Measurements from ENCODE around the gene PDPK1. TPM values are rescaled to one million over a fixed set of nuclear protein-coding genes. Genes with fewer than 3 reads are reported as not detected.
"Not testable (repeated sequence)": the region's sequence is repeated elsewhere in the genome, so short reads cannot be mapped to it uniquely, and the experiment has no call there.

The PDPK1 gene
- total RNA-seq, 4 donors from 2014 or later: 24.5 to 42.4 (median 34.7) TPM

DNA sequence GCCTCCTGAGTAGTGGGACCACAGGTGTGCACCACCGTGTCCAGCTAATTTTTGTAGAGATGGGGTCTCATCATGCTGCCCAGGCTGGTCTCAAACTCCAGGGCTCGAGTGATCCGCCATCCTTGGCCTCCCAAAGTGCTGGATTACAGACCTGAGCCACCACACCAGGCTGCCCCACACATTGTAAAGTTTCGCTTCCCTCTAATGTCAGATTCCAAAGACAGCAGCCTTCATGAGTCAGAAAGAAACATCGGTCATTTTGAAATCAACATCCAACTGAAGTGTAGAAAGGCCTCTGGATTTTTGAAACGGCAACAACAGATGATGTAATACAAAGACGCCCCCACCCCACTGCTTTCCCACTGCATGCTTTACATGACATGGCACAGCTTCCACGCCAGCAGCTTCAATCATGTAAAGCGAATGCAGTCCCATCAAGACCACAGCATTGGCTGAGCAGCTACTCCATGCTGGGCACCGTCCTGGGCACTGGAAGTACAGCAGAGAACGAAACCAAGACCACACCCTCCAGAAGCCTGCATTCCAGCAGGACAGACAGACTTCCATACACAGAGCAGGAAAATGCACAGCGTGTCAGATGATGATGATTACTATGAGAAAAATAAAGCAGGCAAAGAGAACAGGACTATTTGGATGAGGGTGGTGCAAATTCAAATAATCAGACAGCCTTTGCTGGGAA is 107.1 kb downstream of the PDPK1 start:
- H3K27me3 ChIP-seq; DNase-seq; intact Hi-C loops (cut with DNase I; ENCODE audit: low total_unique reads); in situ Hi-C loops (cut with MboI; ENCODE audit: low sequenced_read_pairs in 4 of 4); ATAC-seq; H3K4me3 ChIP-seq; H3K27ac ChIP-seq; H3K9me3 ChIP-seq; H3K4me1 ChIP-seq; H3K36me3 ChIP-seq: not testable (repeated sequence)

DNA sequence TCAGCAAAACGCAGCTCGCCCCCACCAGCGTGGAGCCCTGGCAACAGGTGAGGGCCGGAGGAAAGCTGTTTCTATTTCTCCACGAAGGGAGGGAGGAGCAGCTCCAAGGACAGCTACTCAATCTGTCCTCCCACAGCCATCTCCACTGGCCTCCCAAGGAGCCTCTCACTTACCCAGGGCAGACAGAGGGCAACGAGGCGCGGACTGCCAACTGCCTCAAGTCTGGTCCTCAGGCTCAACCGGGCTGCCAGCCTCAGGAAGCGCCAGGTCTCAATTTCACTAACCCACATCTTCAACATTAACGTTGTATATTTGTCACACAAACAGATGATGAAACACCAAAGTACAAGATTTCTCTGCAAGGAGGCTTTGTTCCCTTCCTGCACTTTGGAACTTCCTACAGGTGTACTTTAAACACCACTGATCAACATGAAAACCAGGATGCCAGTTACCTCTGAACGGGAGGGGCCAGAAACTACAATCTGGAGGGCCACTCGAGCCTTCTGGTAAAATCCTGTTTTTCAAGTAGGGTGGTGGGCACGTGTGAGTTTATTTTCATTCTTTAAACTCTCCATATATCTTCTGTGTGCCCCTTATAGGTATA is 113.5 kb downstream of the PDPK1 start:
- H3K4me3 ChIP-seq; H3K4me1 ChIP-seq; DNase-seq; intact Hi-C loops (cut with DNase I; ENCODE audit: low total_unique reads); in situ Hi-C loops (cut with MboI; ENCODE audit: low sequenced_read_pairs in 4 of 4); H3K36me3 ChIP-seq; H3K27me3 ChIP-seq; H3K27ac ChIP-seq; H3K9me3 ChIP-seq: not testable (repeated sequence)
- ATAC-seq: peak; percentile 51 to 75

MicroRNAs within 50 kb of the gene (microRNA counts, 767-probe panel; counts per million panel counts)
- microRNA hsa-miR-3178: 356 to 448 counts per million in 2 donors

Small RNAs within 50 kb of the gene (microRNA-seq; reads per million reads assigned to microRNA genes)
- 0 reads per million in 2 donors for gene MIR3178 (ENCODE audit: borderline replicate concordance in 2 of 2)

Other genes starting within 250 kb of the PDPK1 start
- 10 to 100 TPM in 3 of 4 donors, 1 to 10 TPM in 1; 2.7 to 15.0 (median 10.9) TPM for gene ABCA3, start 197.3 kb upstream of the PDPK1 start, total RNA-seq
- 1 to 10 TPM; 1.8 to 3.6 (median 2.4) TPM for gene CCNF, start 108.6 kb upstream of the PDPK1 start, total RNA-seq
- under 1 TPM in 2 of 4 donors, not detected in 2; 0.33 to 0.91 TPM for gene TEDC2, start 77.9 kb upstream of the PDPK1 start, total RNA-seq
- gene NTN3, start 66.7 kb upstream of the PDPK1 start, total RNA-seq: not detected
- 10 to 100 TPM in 2 of 4 donors, 1 to 10 TPM in 2; 8.7 to 14.8 (median 9.9) TPM for gene TBC1D24, start 62.9 kb upstream of the PDPK1 start, total RNA-seq
- 10 to 100 TPM; 22.1 to 84.2 (median 56.2) TPM for gene ATP6V0C, start 24.1 kb upstream of the PDPK1 start, total RNA-seq
- gene AMDHD2, start 17.6 kb upstream of the PDPK1 start, total RNA-seq: 10 to 100 TPM; 12.3 to 18.1 (median 13.7) TPM
- not detected for gene CEMP1, start 6.6 kb upstream of the PDPK1 start, total RNA-seq
- 10 to 100 TPM; 13.6 to 23.8 (median 14.7) TPM for gene KCTD5, start 144.5 kb downstream of the PDPK1 start, total RNA-seq
- gene PRSS27, start 182.2 kb downstream of the PDPK1 start, total RNA-seq: under 1 TPM in 2 of 4 donors, not detected in 2; 0.49 to 0.55 TPM
- 100 to 1,000 TPM; 151 to 205 (median 164) TPM for gene SRRM2, start 214.6 kb downstream of the PDPK1 start, total RNA-seq
- gene ELOB, start 239.3 kb downstream of the PDPK1 start, total RNA-seq: 100 to 1,000 TPM; 216 to 970 (median 375) TPM
- gene PRSS33, start 249.5 kb downstream of the PDPK1 start, total RNA-seq: not detected

Data from gastrocnemius medialis (tissue), 4 donors.